ENCODE data around the gene VTI1A. TPM values are rescaled to one million over a fixed set of nuclear protein-coding genes. Genes with fewer than 3 reads are reported as not detected.

VTI1A gene
- total RNA-seq, 2 donors from 2014 or later: 21.0 to 29.6 TPM

DNA sequence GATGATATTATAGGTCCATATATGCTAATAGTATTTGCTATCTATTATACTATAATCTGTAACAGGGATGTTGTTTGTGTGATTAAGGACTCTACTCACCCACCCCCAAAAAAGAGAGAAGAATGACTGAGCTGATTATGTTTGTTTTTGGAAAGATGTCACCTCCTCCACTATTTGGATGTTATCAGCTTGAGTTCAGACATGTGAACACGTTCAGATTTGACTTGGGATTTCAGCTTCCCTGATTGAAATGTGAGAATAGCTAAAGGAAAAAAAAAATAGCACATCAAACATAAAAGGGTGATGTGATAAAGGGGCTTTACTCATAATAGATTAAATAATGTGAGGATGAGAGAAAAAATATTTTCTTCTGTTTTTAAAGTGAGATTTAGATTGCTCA lies 81.2 kb downstream of the VTI1A start:
- Histone ChIP-seq H3K27me3 (no peaks in the 10 kb centered on the region), H3K9me3 (no peaks in the 10 kb centered on the region), H3K36me3 (no peaks in the 10 kb centered on the region), H3K4me3 (no peak overlapping the region), H3K4me1 (no peaks in the 10 kb centered on the region), H3K27ac (no peak overlapping the region)
- no peak for TF ChIP-seq CTCF (IDR thresholded peaks at IDR 0.05)
- DNase-seq (ENCODE audit: low spot score): no peak

- no peak for TF ChIP-seq CTCF (IDR thresholded peaks at IDR 0.05)
- Histone ChIP-seq H3K4me1 (no peaks in the 10 kb centered on the region), H3K36me3 (no peaks in the 10 kb centered on the region), H3K9me3 (no peaks in the 10 kb centered on the region), H3K4me3 (no peak overlapping the region), H3K27ac (no peak overlapping the region), H3K27me3 (no peaks in the 10 kb centered on the region)
- DNase-seq (ENCODE audit: low spot score): no peak
Observed at GRCh38 chr10:112531421-112531820, 84.4 kb downstream of the VTI1A start.

GRCh38 chr10:112532189-112532588 lies 85.2 kb downstream of the VTI1A start:
- no peak for TF ChIP-seq CTCF (IDR thresholded peaks at IDR 0.05)
- DNase-seq (ENCODE audit: low spot score): no peak
- Histone ChIP-seq H3K9me3 (no peaks in the 10 kb centered on the region), H3K27ac (no peak overlapping the region), H3K4me3 (no peak overlapping the region), H3K27me3 (no peaks in the 10 kb centered on the region), H3K4me1 (no peaks in the 10 kb centered on the region), H3K36me3 (no peaks in the 10 kb centered on the region)

DNA sequence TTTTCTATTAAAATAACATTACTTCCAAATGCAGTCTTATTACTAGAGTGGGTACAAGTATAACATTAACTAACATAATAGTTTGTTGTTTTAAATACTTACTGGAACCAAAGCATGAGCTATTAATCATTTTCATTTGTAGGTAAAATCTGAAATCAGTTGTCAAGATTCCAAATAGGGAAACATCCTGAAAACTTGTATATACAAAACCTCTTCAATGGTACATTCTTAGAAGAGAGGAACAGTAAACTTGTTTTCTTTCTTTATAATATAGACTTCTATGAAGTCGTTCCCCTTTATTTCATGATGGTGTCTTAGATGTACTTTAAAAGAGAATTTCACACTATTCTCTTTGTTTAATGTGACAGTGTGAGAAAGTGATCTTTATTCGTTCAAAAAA lies 85.9 kb downstream of the VTI1A start:
- H3K4me3 ChIP-seq: no peak overlapping the region
- no peak overlapping the region for H3K27ac ChIP-seq

DNA sequence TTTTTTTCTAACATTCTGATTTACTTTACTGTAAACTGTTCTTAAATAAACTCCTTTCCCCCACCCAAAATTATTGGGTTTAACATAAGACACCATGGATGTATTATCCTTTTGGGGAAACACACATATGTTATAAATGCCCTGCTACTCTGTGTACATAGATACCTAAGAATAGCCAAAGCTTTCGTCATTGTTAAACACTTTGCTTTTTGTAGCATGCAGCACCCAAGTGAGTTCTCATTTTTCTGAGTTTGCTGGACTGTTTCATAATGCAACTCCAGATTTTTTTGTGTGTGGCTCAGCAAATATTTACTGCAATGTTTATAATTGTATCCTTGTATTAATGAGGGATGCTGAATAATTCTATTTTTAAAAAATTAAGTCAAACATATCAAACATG lies 86.9 kb downstream of the VTI1A start:
- no peaks in the 10 kb centered on the region for H3K9me3 ChIP-seq
- no peaks in the 10 kb centered on the region for H3K4me1 ChIP-seq
- DNase-seq (ENCODE audit: low spot score): no peak
- H3K27ac ChIP-seq: no peak overlapping the region
- TF ChIP-seq CTCF (IDR thresholded peaks at IDR 0.05): no peak
- H3K27me3 ChIP-seq: no peaks in the 10 kb centered on the region
- H3K36me3 ChIP-seq: no peaks in the 10 kb centered on the region
- H3K4me3 ChIP-seq: no peak overlapping the region

More for the DNA sequence above, 85.9 kb downstream of the VTI1A start:
- TF ChIP-seq CTCF (IDR thresholded peaks at IDR 0.05): no peak
- no peaks in the 10 kb centered on the region for H3K36me3 ChIP-seq
- no peaks in the 10 kb centered on the region for H3K4me1 ChIP-seq
- H3K27me3 ChIP-seq: no peaks in the 10 kb centered on the region
- DNase-seq (ENCODE audit: low spot score): no peak
- H3K9me3 ChIP-seq: no peaks in the 10 kb centered on the region

- H3K9me3 ChIP-seq: no peaks in the 10 kb centered on the region
- no peak for TF ChIP-seq CTCF (IDR thresholded peaks at IDR 0.05)
- no peak for DNase-seq (ENCODE audit: low spot score)
- H3K36me3 ChIP-seq: no peaks in the 10 kb centered on the region
- no peak overlapping the region for H3K4me3 ChIP-seq
- H3K27me3 ChIP-seq: no peaks in the 10 kb centered on the region
- H3K27ac ChIP-seq: no peak overlapping the region
- H3K4me1 ChIP-seq: no peaks in the 10 kb centered on the region
Observed at GRCh38 chr10:112535531-112535951, 88.5 kb downstream of the VTI1A start.

Data from right atrium auricular region (tissue), 2 donors.